NCI-H2227 (cell line): ENCODE results near the gene TMEM187.

ENCODE experiments used
- DNase-seq: peaks from one replicate; lab custom pipeline; 2025; ENCODE audit not compliant: unreplicated experiment; lab: John Stamatoyannopoulos, UW

TMEM187 gene

GRCh38 chrX:153953892-153954557, 18.5 kb upstream of the TMEM187 start:
- DNase-seq = no peak

GRCh38 chrX:153954558-153955227, 17.9 kb upstream of the TMEM187 start:
- DNase-seq = no peak

GRCh38 chrX:153955228-153955732, 17.3 kb upstream of the TMEM187 start:
- DNase-seq = no peak

- DNase-seq = no peak
These were observed 16.3 kb upstream of the TMEM187 start for GRCh38 chrX:153956044-153956907.

- no peak for DNase-seq
These were observed 15.3 kb upstream of the TMEM187 start for GRCh38 chrX:153957224-153957623.

- DNase-seq = no peak
These were observed 13.9 kb upstream of the TMEM187 start for GRCh38 chrX:153958605-153959004.

- no peak for DNase-seq
These were observed 12.9 kb upstream of the TMEM187 start for GRCh38 chrX:153959649-153960048.

- no peak for DNase-seq
These were observed 12.5 kb upstream of the TMEM187 start for GRCh38 chrX:153960077-153960476.

- DNase-seq = no peak
These were observed 11.8 kb upstream of the TMEM187 start for GRCh38 chrX:153960786-153961185.

- no peak for DNase-seq
These were observed 11.3 kb upstream of the TMEM187 start for GRCh38 chrX:153961292-153961691.

GRCh38 chrX:153963546-153963945, 9.0 kb upstream of the TMEM187 start:
- no peak for DNase-seq

GRCh38 chrX:153964105-153964504, 8.4 kb upstream of the TMEM187 start:
- DNase-seq = no peak

GRCh38 chrX:153965406-153965805, 7.1 kb upstream of the TMEM187 start:
- DNase-seq = no peak

GRCh38 chrX:153966283-153966688, 6.3 kb upstream of the TMEM187 start:
- no peak for DNase-seq

GRCh38 chrX:153966841-153967535, 5.6 kb upstream of the TMEM187 start:
- DNase-seq = no peak

GRCh38 chrX:153967536-153968224, 4.9 kb upstream of the TMEM187 start:
- no peak for DNase-seq

- no peak for DNase-seq
These were observed 4.3 kb upstream of the TMEM187 start for GRCh38 chrX:153968255-153968654.

GRCh38 chrX:153968754-153969124, 3.8 kb upstream of the TMEM187 start:
- DNase-seq = peak; percentile 54

GRCh38 chrX:153969125-153969903, 3.2 kb upstream of the TMEM187 start:
- DNase-seq = peak; percentile 26

GRCh38 chrX:153969904-153970356, 2.6 kb upstream of the TMEM187 start:
- peak; percentile 66 for DNase-seq
